Duodenal mucosa (tissue), 2 donors: Measurements from ENCODE around the gene FBXO3.
"Not testable (repeated sequence)": the region's sequence is repeated elsewhere in the genome, so short reads cannot be mapped to it uniquely, and the experiment has no call there.

Experiments used
- H3K27ac ChIP-seq: one replicate; pipeline ENCODE4 v1.7.0; 2013; ENCODE audit warnings: low read depth, low read length
- H3K27me3 ChIP-seq, 2 donors: one replicate each; pipeline ENCODE4 v1.7.0; 2013; ENCODE audit warnings: low read length in 2 of 2, control low read depth in 1 of 2; ENCODE audit not compliant: insufficient read depth in 2 of 2, control insufficient read depth in 1 of 2
- H3K36me3 ChIP-seq, 2 donors: one replicate each; pipeline ENCODE4 v1.7.0; 2013; ENCODE audit warnings: low read length in 2 of 2, control low read depth in 1 of 2; ENCODE audit not compliant: insufficient read depth in 2 of 2, control insufficient read depth in 1 of 2
- H3K4me1 ChIP-seq, 2 donors: one replicate each; pipeline ENCODE4 v1.7.0; 2013; ENCODE audit warnings: low read length in 2 of 2, control low read depth in 1 of 2; ENCODE audit not compliant: insufficient read depth in 2 of 2, control insufficient read depth in 1 of 2
- H3K4me3 ChIP-seq, 2 donors: one replicate each; pipeline ENCODE4 v1.7.0; 2013; ENCODE audit warnings: low read length in 2 of 2, low read depth in 1 of 2
- H3K9ac ChIP-seq, 2 donors: one replicate each; pipeline ENCODE4 v1.7.0; 2013; ENCODE audit warnings: low read length in 2 of 2, low read depth in 1 of 2
- H3K9me3 ChIP-seq, 2 donors: one replicate each; pipeline ENCODE4 v1.7.0; 2013; ENCODE audit warnings: low read length in 2 of 2, control low read depth in 1 of 2; ENCODE audit not compliant: control insufficient read depth in 1 of 2

The FBXO3 gene

GRCh38 chr11:33788095-33788494, 13.8 kb upstream of the FBXO3 start:
- H3K4me1 ChIP-seq, H3K36me3 ChIP-seq, H3K9ac ChIP-seq, H3K27ac ChIP-seq, H3K4me3 ChIP-seq, H3K9me3 ChIP-seq: not testable (repeated sequence)
- peaks cover 2 to 14% of the 10 kb centered on the region in 2 donors for H3K27me3 ChIP-seq

GRCh38 chr11:33787076-33787475, 12.8 kb upstream of the FBXO3 start:
- H3K9ac ChIP-seq = no peak overlapping the region
- peaks cover 2 to 12% of the 10 kb centered on the region in 2 donors for H3K27me3 ChIP-seq
- H3K27ac ChIP-seq = no peak overlapping the region
- no peaks in the 10 kb centered on the region for H3K9me3 ChIP-seq
- H3K36me3 ChIP-seq = no peaks in the 10 kb centered on the region
- no peaks in the 10 kb centered on the region for H3K4me1 ChIP-seq
- H3K4me3 ChIP-seq = no peak overlapping the region

GRCh38 chr11:33785609-33786008, 11.3 kb upstream of the FBXO3 start:
- Histone ChIP-seq H3K36me3 (no peaks in the 10 kb centered on the region), H3K9me3 (no peaks in the 10 kb centered on the region), H3K4me3 (no peak overlapping the region), H3K27ac (no peak overlapping the region), H3K27me3 (peaks cover 9 to 17% of the 10 kb centered on the region in 2 donors), H3K4me1 (no peaks in the 10 kb centered on the region), H3K9ac (no peak overlapping the region)

- Histone ChIP-seq H3K4me3 (no peak overlapping the region), H3K27ac (no peak overlapping the region), H3K36me3 (no peaks in the 10 kb centered on the region), H3K27me3 (peaks cover 20 to 40% of the 10 kb centered on the region in 2 donors), H3K4me1 (peaks cover 2 to 9% of the 10 kb centered on the region in 2 donors), H3K9ac (no peak overlapping the region), H3K9me3 (no peaks in the 10 kb centered on the region)
These were observed 5.7 kb upstream of the FBXO3 start for GRCh38 chr11:33779849-33780528.

GRCh38 chr11:33778675-33779074, 4.4 kb upstream of the FBXO3 start:
- no peak overlapping the region for H3K4me3 ChIP-seq
- no peak overlapping the region for H3K9ac ChIP-seq
- H3K9me3 ChIP-seq = no peaks in the 10 kb centered on the region

GRCh38 chr11:33777906-33778305, 3.6 kb upstream of the FBXO3 start:
- H3K9me3 ChIP-seq = no peaks in the 10 kb centered on the region
- no peak overlapping the region for H3K27ac ChIP-seq
- no peak overlapping the region for H3K9ac ChIP-seq
- peaks cover 20 to 33% of the 10 kb centered on the region in 2 donors for H3K27me3 ChIP-seq
- H3K4me1 ChIP-seq = peaks cover 11 to 19% of the 10 kb centered on the region in 2 donors
- no peak overlapping the region for H3K4me3 ChIP-seq
- H3K36me3 ChIP-seq = no peaks in the 10 kb centered on the region

More at GRCh38 chr11:33778675-33779074, 4.4 kb upstream of the FBXO3 start:
- Histone ChIP-seq H3K27me3 (peaks cover 20 to 35% of the 10 kb centered on the region in 2 donors), H3K27ac (no peak overlapping the region), H3K36me3 (no peaks in the 10 kb centered on the region), H3K4me1 (peaks cover 5 to 11% of the 10 kb centered on the region in 2 donors)

GRCh38 chr11:33775832-33776470, 1.6 kb upstream of the FBXO3 start:
- H3K9ac ChIP-seq = no peak overlapping the region
- H3K27me3 ChIP-seq = peaks cover 14 to 25% of the 10 kb centered on the region in 2 donors

GRCh38 chr11:33775467-33775807, 1.1 kb upstream of the FBXO3 start:
- Histone ChIP-seq H3K9me3 (no peaks in the 10 kb centered on the region), H3K27ac (no peak overlapping the region), H3K4me1 (peaks cover 18 to 21% of the 10 kb centered on the region in 2 donors), H3K27me3 (peaks cover 14 to 25% of the 10 kb centered on the region in 2 donors), H3K4me3 (peak overlapping the region; percentile 89 to 93), H3K9ac (no peak overlapping the region), H3K36me3 (peaks cover 1 to 2% of the 10 kb centered on the region in 2 donors)

More at GRCh38 chr11:33775832-33776470, 1.6 kb upstream of the FBXO3 start:
- peaks cover 18 to 21% of the 10 kb centered on the region in 2 donors for H3K4me1 ChIP-seq
- H3K9me3 ChIP-seq = no peaks in the 10 kb centered on the region
- H3K27ac ChIP-seq = no peak overlapping the region
- H3K4me3 ChIP-seq = no peak overlapping the region
- H3K36me3 ChIP-seq = no peaks in the 10 kb centered on the region

GRCh38 chr11:33774736-33775466, 581 bp upstream of the FBXO3 start:
- Histone ChIP-seq H3K9me3 (no peaks in the 10 kb centered on the region), H3K27ac (peak overlapping the region; percentile 14), H3K27me3 (peaks cover 14 to 23% of the 10 kb centered on the region in 2 donors), H3K4me1 (peaks cover 18 to 21% of the 10 kb centered on the region in 2 donors), H3K9ac (peak overlapping the region; percentile 79 to 85), H3K36me3 (peaks cover 4 to 5% of the 10 kb centered on the region in 2 donors), H3K4me3 (peak overlapping the region; percentile 89 to 93)
